Vagina (tissue), 2 donors: ENCODE results near the gene IMP4. TPM values are rescaled to one million over a fixed set of nuclear protein-coding genes. Genes with fewer than 3 reads are reported as not detected.

Source experiments
- DNase-seq, 2 donors: peaks; one replicate each; pipeline ENCODE4 v3.0.0-alpha.2; 2017; ENCODE audit errors: extremely low spot score in 2 of 2
- H3K27ac ChIP-seq: fragments of 200-600 bp; sonication (generic); one replicate; pipeline ENCODE4 v1.5.1; 2019
- H3K27me3 ChIP-seq: fragments of 200-600 bp; sonication (generic); one replicate; pipeline ENCODE4 v1.5.1; 2019
- H3K36me3 ChIP-seq, 2 donors: fragments of 200-600 bp; sonication (generic); one replicate each; pipeline ENCODE4 v1.5.1; 2017 to 2019
- H3K4me1 ChIP-seq: fragments of 200-600 bp; sonication (generic); one replicate; pipeline ENCODE4 v1.5.1; 2019
- H3K4me3 ChIP-seq, 2 donors: fragments of 200-600 bp; sonication (generic); 1 replicate in 1 of 2; 2 replicates in 1 of 2; pipeline ENCODE4 v1.5.1; 2016 to 2019
- H3K9me3 ChIP-seq: fragments of 200-600 bp; sonication (generic); one replicate; pipeline ENCODE4 v1.5.1; 2019
- CTCF ChIP-seq, 3 experiments: fragments of 450-650 bp in 2 of 3; fragments of 200-600 bp in 1 of 3; sonication (generic) in 1 of 3; IDR thresholded peaks; one replicate each; pipeline ENCODE4 v1.5.1; 2017 to 2019; ENCODE audit warnings: antibody characterized with exemption in 3 of 3, mild to moderate bottlenecking in 2 of 3, moderate library complexity in 2 of 3
- POLR2A ChIP-seq, 2 donors: fragments of 450-650 bp; IDR thresholded peaks; one replicate each; pipeline ENCODE4 v1.6.1; 2017; ENCODE audit warnings: antibody characterized with exemption in 2 of 2, mild to moderate bottlenecking in 2 of 2, moderate library complexity in 2 of 2
- POLR2AphosphoS5 ChIP-seq, 2 donors: sonication (generic); formaldehyde crosslinking; IDR thresholded peaks; one replicate each; pipeline ENCODE4 v1.9.0; 2017; ENCODE audit warnings: antibody characterized with exemption in 2 of 2, mild to moderate bottlenecking in 2 of 2, low read depth in 1 of 2; ENCODE audit not compliant: insufficient read depth in 1 of 2
- intact Hi-C: fragments of 100-400 bp; cut with DNase I; formaldehyde crosslinking; loops from one replicate; pipeline ENCODE4 v1.15.1; 2023
- total RNA-seq: library from RNA; depleted of rRNA; stranded (reverse); fragments of >200 nt; gene quantifications from one replicate; pipeline ENCODE4 v1.2.3, GENCODE V29; 2016

The IMP4 gene
- total RNA-seq, 1 donor from 2014 or later: 88.4 TPM

GRCh38 chr2:130385709-130386108, 43.0 kb downstream of the IMP4 start:
- Histone ChIP-seq H3K9me3 (no peaks in the 10 kb centered on the region), H3K4me1 (peaks cover 32% of the 10 kb centered on the region), H3K27ac (no peak overlapping the region), H3K27me3 (no peaks in the 10 kb centered on the region), H3K36me3 (no peaks in the 10 kb centered on the region), H3K4me3 (no peak overlapping the region)
- DNase-seq: no peak
- intact Hi-C loops: no loop called here
- TF ChIP-seq POLR2A (IDR thresholded peaks at IDR 0.05) (no peak), CTCF (IDR thresholded peaks at IDR 0.05) (no peak), POLR2AphosphoS5 (IDR thresholded peaks at IDR 0.05; ENCODE audit: insufficient read depth in 1 of 2, low read depth in 1 of 2) (no peak)

- no peak overlapping the region for H3K27ac ChIP-seq
- TF ChIP-seq POLR2AphosphoS5 (IDR thresholded peaks at IDR 0.05; ENCODE audit: insufficient read depth in 1 of 2, low read depth in 1 of 2) (no peak), CTCF (IDR thresholded peaks at IDR 0.05) (no peak), POLR2A (IDR thresholded peaks at IDR 0.05) (no peak)
- peaks cover 39% of the 10 kb centered on the region for H3K4me1 ChIP-seq
- no peaks in the 10 kb centered on the region for H3K36me3 ChIP-seq
- no peaks in the 10 kb centered on the region for H3K9me3 ChIP-seq
- intact Hi-C loops: no loop called here
- no peak overlapping the region for H3K4me3 ChIP-seq
- no peak for DNase-seq
- H3K27me3 ChIP-seq: no peaks in the 10 kb centered on the region
Measured at GRCh38 chr2:130387071-130387400, 44.3 kb downstream of the IMP4 start.

GRCh38 chr2:130387804-130388203, 45.1 kb downstream of the IMP4 start:
- Histone ChIP-seq H3K27me3 (no peaks in the 10 kb centered on the region), H3K27ac (no peak overlapping the region), H3K36me3 (no peaks in the 10 kb centered on the region), H3K4me1 (peaks cover 42% of the 10 kb centered on the region), H3K4me3 (no peak overlapping the region), H3K9me3 (no peaks in the 10 kb centered on the region)
- TF ChIP-seq POLR2AphosphoS5 (IDR thresholded peaks at IDR 0.05; ENCODE audit: insufficient read depth in 1 of 2, low read depth in 1 of 2): no peak
- TF ChIP-seq POLR2A (IDR thresholded peaks at IDR 0.05): no peak
- TF ChIP-seq CTCF (IDR thresholded peaks at IDR 0.05): no peak
- intact Hi-C loops: no loop called here
- DNase-seq: no peak

GRCh38 chr2:130388221-130388907, 45.7 kb downstream of the IMP4 start:
- H3K27me3 ChIP-seq: no peaks in the 10 kb centered on the region
- no peak overlapping the region for H3K27ac ChIP-seq
- H3K9me3 ChIP-seq: no peaks in the 10 kb centered on the region
- TF ChIP-seq POLR2A (IDR thresholded peaks at IDR 0.05) (no peak), POLR2AphosphoS5 (IDR thresholded peaks at IDR 0.05; ENCODE audit: insufficient read depth in 1 of 2, low read depth in 1 of 2) (no peak), CTCF (IDR thresholded peaks at IDR 0.05) (no peak)
- intact Hi-C loops: no loop called here
- H3K4me1 ChIP-seq: peaks cover 42% of the 10 kb centered on the region
- H3K4me3 ChIP-seq: no peak overlapping the region
- no peaks in the 10 kb centered on the region for H3K36me3 ChIP-seq
- DNase-seq: no peak

- no peaks in the 10 kb centered on the region for H3K9me3 ChIP-seq
- H3K4me3 ChIP-seq: no peak overlapping the region
- intact Hi-C loops: no loop called here
- no peak overlapping the region for H3K27ac ChIP-seq
- TF ChIP-seq POLR2A (IDR thresholded peaks at IDR 0.05): no peak
- no peaks in the 10 kb centered on the region for H3K36me3 ChIP-seq
- no peak for DNase-seq
- H3K27me3 ChIP-seq: no peaks in the 10 kb centered on the region
- H3K4me1 ChIP-seq: peaks cover 42% of the 10 kb centered on the region
Measured at GRCh38 chr2:130389358-130389757, 46.7 kb downstream of the IMP4 start.
